Endothelial cell (in vitro differentiated cells): Measurements from ENCODE around the gene TXLNB. TPM values are rescaled to one million over a fixed set of nuclear protein-coding genes. Genes with fewer than 3 reads are reported as not detected.

Experiments
- DNase-seq: peaks from one replicate; pipeline ENCODE4 v3.0.0; 2021; ENCODE audit warnings: low spot score
- H3K27ac Mint-ChIP-seq: one replicate; pipeline ENCODE4 v1.8.0; 2021; ENCODE audit warnings: mixed read lengths, inconsistent platforms; ENCODE audit not compliant: unreplicated experiment
- H3K27me3 Mint-ChIP-seq: one replicate; pipeline ENCODE4 v1.8.0; 2021; ENCODE audit warnings: mild to moderate bottlenecking, moderate library complexity, mixed read lengths, inconsistent platforms; ENCODE audit not compliant: unreplicated experiment
- H3K36me3 Mint-ChIP-seq: one replicate; pipeline ENCODE4 v1.8.0; 2021; ENCODE audit warnings: mild to moderate bottlenecking, low read depth, mixed read lengths, inconsistent platforms; ENCODE audit not compliant: unreplicated experiment
- H3K4me1 Mint-ChIP-seq: one replicate; pipeline ENCODE4 v1.8.0; 2021; ENCODE audit warnings: mild to moderate bottlenecking, mixed read lengths, inconsistent platforms; ENCODE audit not compliant: unreplicated experiment
- H3K4me3 Mint-ChIP-seq: one replicate; pipeline ENCODE4 v1.8.0; 2021; ENCODE audit warnings: mild to moderate bottlenecking, mixed read lengths, inconsistent platforms; ENCODE audit not compliant: unreplicated experiment
- H3K9me3 Mint-ChIP-seq: one replicate; pipeline ENCODE4 v1.8.0; 2021; ENCODE audit warnings: mixed read lengths, inconsistent platforms; ENCODE audit not compliant: unreplicated experiment
- total RNA-seq: library from RNA; stranded (reverse); fragmentation: NEBNext Ultra II Directional; extraction: Animal tissue kit (Norgen Biotek cat#: 25700); gene quantifications from one replicate; pipeline ENCODE4 v1.2.1, GENCODE V29; 2021; ENCODE audit not compliant: unreplicated experiment
- TF ChIP-seq, protein P1 (sequence below): fragments of 200-600 bp; sonication (generic); IDR thresholded peaks from one replicate; pipeline ENCODE4 v1.5.0; 2021; ENCODE audit warnings: antibody characterized with exemption; ENCODE audit not compliant: unreplicated experiment

The TXLNB gene
- total RNA-seq, 1 donor from 2014 or later = 0.41 TPM

DNA sequence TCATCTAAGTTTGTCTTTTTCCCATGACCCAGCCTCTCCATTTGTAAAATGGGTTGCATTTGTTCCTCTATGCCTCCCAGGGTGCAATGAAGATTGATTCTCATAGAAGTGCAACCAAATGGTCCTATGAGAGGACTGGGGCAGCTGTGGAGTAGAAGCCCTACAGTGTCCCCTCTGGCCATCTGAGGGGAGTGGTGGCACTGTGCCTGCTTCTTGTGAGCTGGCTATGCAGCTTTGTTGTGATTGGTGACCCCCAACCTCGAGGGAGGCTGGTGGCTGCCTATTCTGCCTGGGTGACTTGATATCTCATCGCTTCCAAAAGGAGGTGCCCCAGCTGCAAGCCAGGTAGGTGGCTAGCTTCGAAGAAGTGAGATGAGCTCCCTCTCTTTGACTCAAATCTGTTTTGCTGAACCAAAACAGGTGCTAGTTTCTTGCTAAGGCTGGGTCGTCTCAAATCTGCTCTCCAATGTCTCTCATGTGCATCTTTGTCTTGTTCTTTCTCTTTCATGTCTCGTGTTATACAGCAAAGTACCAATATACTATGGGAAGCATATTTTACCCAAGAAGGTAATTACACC lies 33.9 kb downstream of the TXLNB start:
- no peaks in the 10 kb centered on the region for H3K36me3 Mint-ChIP-seq
- no peak overlapping the region for H3K27ac Mint-ChIP-seq
- H3K27me3 Mint-ChIP-seq = peaks cover 2% of the 10 kb centered on the region
- H3K4me3 Mint-ChIP-seq = no peak overlapping the region
- TF ChIP-seq, protein P1, sequence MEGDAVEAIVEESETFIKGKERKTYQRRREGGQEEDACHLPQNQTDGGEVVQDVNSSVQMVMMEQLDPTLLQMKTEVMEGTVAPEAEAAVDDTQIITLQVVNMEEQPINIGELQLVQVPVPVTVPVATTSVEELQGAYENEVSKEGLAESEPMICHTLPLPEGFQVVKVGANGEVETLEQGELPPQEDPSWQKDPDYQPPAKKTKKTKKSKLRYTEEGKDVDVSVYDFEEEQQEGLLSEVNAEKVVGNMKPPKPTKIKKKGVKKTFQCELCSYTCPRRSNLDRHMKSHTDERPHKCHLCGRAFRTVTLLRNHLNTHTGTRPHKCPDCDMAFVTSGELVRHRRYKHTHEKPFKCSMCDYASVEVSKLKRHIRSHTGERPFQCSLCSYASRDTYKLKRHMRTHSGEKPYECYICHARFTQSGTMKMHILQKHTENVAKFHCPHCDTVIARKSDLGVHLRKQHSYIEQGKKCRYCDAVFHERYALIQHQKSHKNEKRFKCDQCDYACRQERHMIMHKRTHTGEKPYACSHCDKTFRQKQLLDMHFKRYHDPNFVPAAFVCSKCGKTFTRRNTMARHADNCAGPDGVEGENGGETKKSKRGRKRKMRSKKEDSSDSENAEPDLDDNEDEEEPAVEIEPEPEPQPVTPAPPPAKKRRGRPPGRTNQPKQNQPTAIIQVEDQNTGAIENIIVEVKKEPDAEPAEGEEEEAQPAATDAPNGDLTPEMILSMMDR = no peak
- H3K9me3 Mint-ChIP-seq = no peaks in the 10 kb centered on the region
- no peak for DNase-seq
- H3K4me1 Mint-ChIP-seq = peaks cover 8% of the 10 kb centered on the region

DNA sequence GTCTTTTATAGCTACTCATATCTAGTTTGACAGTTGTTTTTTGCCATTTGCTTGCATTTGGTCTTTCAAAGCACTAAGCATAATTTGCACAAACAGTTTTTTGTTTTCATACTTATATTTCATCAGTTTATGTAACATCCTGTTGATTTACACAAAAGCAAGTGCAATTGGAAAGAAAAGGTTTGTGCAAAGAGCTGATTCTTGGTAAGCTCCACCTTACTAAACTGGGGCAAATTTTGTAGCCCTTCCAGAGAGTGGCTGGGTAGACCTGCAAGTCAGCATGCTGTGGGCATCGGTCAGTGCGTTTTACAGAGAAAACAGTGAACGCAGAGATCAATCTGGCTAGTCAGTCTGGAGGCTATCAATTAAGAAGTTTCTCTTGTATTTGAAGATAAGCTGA lies 34.5 kb downstream of the TXLNB start:
- Mint-ChIP-seq H3K36me3 (no peaks in the 10 kb centered on the region), H3K27ac (no peak overlapping the region), H3K9me3 (no peaks in the 10 kb centered on the region), H3K27me3 (peaks cover 2% of the 10 kb centered on the region), H3K4me1 (peaks cover 1% of the 10 kb centered on the region), H3K4me3 (no peak overlapping the region)
- TF ChIP-seq, protein P1 = no peak
- no peak for DNase-seq

DNA sequence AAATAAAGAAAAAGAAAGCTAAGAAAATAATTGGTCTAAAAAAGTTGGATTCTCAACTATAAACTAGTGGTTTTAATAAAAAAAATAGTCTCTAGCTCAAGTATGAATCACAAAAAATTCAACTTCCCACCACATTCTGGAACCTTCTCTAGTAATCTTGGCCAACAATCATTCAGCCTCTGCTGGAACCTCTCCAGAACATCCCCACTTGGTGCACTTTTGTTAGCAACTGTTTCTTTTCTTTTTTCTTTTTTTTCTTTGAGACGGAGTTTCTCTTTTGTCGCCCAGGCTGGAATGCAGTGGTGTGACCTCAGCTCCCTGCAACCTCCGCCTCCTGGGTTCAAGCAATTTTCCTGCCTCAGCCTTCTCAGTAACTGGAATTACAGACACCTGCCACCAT lies 35.7 kb downstream of the TXLNB start:
- H3K9me3 Mint-ChIP-seq = no peaks in the 10 kb centered on the region
- H3K4me3 Mint-ChIP-seq = no peak overlapping the region
- DNase-seq = no peak
- H3K27me3 Mint-ChIP-seq = peaks cover 2% of the 10 kb centered on the region
- H3K27ac Mint-ChIP-seq = no peak overlapping the region
- no peaks in the 10 kb centered on the region for H3K4me1 Mint-ChIP-seq
- H3K36me3 Mint-ChIP-seq = no peaks in the 10 kb centered on the region
- TF ChIP-seq, protein P1 = no peak

DNA sequence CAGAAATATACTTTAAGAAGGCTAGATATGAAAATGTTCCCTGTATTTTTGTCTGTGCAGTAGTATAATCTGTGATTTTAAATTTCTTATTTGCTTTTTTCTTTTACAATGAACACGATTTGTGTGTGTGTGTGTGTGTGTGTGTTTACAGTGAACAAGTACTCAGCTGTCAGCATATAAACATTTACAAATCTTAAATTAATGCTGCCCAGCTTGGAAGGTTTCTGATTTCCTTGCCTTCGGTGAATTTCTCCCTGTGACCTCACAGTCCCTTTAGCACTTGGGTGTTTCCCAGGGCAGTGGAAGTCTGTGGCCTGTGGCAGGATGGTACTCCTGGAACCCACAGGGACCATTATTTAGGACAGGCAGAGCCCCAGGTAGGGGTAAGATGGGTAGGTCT lies 37.6 kb downstream of the TXLNB start:
- DNase-seq = no peak
- H3K36me3 Mint-ChIP-seq = no peaks in the 10 kb centered on the region
- TF ChIP-seq, protein P1 = no peak
- no peak overlapping the region for H3K27ac Mint-ChIP-seq
- H3K4me1 Mint-ChIP-seq = no peaks in the 10 kb centered on the region
- peaks cover 5% of the 10 kb centered on the region for H3K27me3 Mint-ChIP-seq
- H3K4me3 Mint-ChIP-seq = no peak overlapping the region
- no peaks in the 10 kb centered on the region for H3K9me3 Mint-ChIP-seq

- TF ChIP-seq, protein P1 = no peak
- Mint-ChIP-seq H3K4me3 (no peak overlapping the region), H3K9me3 (no peaks in the 10 kb centered on the region), H3K27ac (no peak overlapping the region), H3K36me3 (no peaks in the 10 kb centered on the region), H3K27me3 (peaks cover 5% of the 10 kb centered on the region), H3K4me1 (no peaks in the 10 kb centered on the region)
- no peak for DNase-seq
Measured at GRCh38 chr6:139253656-139254055, 38.1 kb downstream of the TXLNB start.
